HEK293 (cell line): ENCODE data around the gene FAM216B.

Experiments used
- CTCF ChIA-PET: fragments of 350-600 bp; formaldehyde crosslinking; extraction: SDS; loops from one replicate; lab custom pipeline; 2021; ENCODE audit warnings: antibody characterized with exemption; lab: Yijun Ruan, JAX
- POLR2A ChIA-PET: fragments of 300-600 bp; formaldehyde crosslinking; extraction: SDS; loops from one replicate; lab custom pipeline; 2020; ENCODE audit warnings: antibody characterized with exemption, inconsistent platforms; lab: Yijun Ruan, JAX
- H3K27ac ChIP-seq: fragments of 200-500 bp; sonication (Bioruptor generic); 2 replicates; pipeline ENCODE4 v1.5.1; 2014; ENCODE audit warnings: low read depth, low read length, control low read depth, inconsistent platforms; ENCODE audit errors: extremely low read depth
- H3K36me3 ChIP-seq, 2 experiments: fragments of 200-500 bp in 1 of 2; sonication (Bioruptor generic) in 1 of 2; 1 replicate in 1 of 2; 2 replicates in 1 of 2; pipeline ENCODE4 v1.5.1; 2014 to 2017; ENCODE audit warnings: inconsistent platforms in 2 of 2, low read length in 2 of 2; ENCODE audit not compliant: control insufficient read depth in 2 of 2, insufficient read depth in 1 of 2
- H3K4me1 ChIP-seq: fragments of 200-500 bp; sonication (Bioruptor generic); 2 replicates; pipeline ENCODE4 v1.5.1; 2014; ENCODE audit warnings: mild to moderate bottlenecking, low read length, inconsistent platforms; ENCODE audit not compliant: control insufficient read depth, insufficient read depth
- H3K4me3 ChIP-seq: 2 replicates; pipeline ENCODE4 v1.5.1; 2011; ENCODE audit warnings: low read depth, mild to moderate bottlenecking, control low read depth, low read length, moderate library complexity
- H3K9me3 ChIP-seq: fragments of 200-500 bp; sonication (Bioruptor generic); 2 replicates; pipeline ENCODE4 v1.5.1; 2014; ENCODE audit warnings: low read depth, low read length, inconsistent platforms; ENCODE audit not compliant: control insufficient read depth, insufficient read depth
- MEIS1 ChIP-seq: sonication (generic); formaldehyde crosslinking; IDR thresholded peaks from 2 replicates; pipeline ENCODE4 v1.8.1; 2022; ENCODE audit warnings: missing genetic modification reagents, mild to moderate bottlenecking, borderline replicate concordance
- TCF7L2 ChIP-seq: IDR thresholded peaks from 2 replicates; pipeline ENCODE4 v1.6.1; 2011; ENCODE audit warnings: low read depth, mild to moderate bottlenecking, inconsistent platforms, low read length, moderate library complexity, borderline replicate concordance
- ZNF121 ChIP-seq: fragments of 450-650 bp; formaldehyde crosslinking; IDR thresholded peaks from 2 replicates; pipeline ENCODE4 v1.5.1; 2016; ENCODE audit warnings: missing biosample characterization, missing genetic modification characterization
- ZNF140 ChIP-seq: fragments of 450-650 bp; formaldehyde crosslinking; IDR thresholded peaks from 2 replicates; pipeline ENCODE4 v1.5.1; 2016; ENCODE audit warnings: missing biosample characterization, missing genetic modification characterization
- ZNF335 ChIP-seq: fragments of 450-650 bp; formaldehyde crosslinking; conservative IDR thresholded peaks from 2 replicates; pipeline ENCODE4 v1.5.1; 2016; ENCODE audit warnings: missing biosample characterization, missing genetic modification characterization
- ZNF354C ChIP-seq: fragments of 450-650 bp; formaldehyde crosslinking; IDR thresholded peaks from 2 replicates; pipeline ENCODE4 v1.5.1; 2016; ENCODE audit warnings: missing biosample characterization, missing genetic modification characterization, low read depth, borderline replicate concordance
- ZNF48 ChIP-seq: fragments of 450-650 bp; formaldehyde crosslinking; IDR thresholded peaks from 2 replicates; pipeline ENCODE4 v1.5.1; 2016; ENCODE audit warnings: missing biosample characterization, missing genetic modification characterization
- ZNF501 ChIP-seq: fragments of 450-650 bp; formaldehyde crosslinking; IDR thresholded peaks from 2 replicates; pipeline ENCODE4 v1.5.1; 2016; ENCODE audit warnings: missing biosample characterization, missing genetic modification characterization
- ZNF521 ChIP-seq: fragments of 450-650 bp; formaldehyde crosslinking; IDR thresholded peaks from 2 replicates; pipeline ENCODE4 v1.5.1; 2017; ENCODE audit warnings: missing biosample characterization, mild to moderate bottlenecking, missing genetic modification characterization
- ZNF549 ChIP-seq: fragments of 450-650 bp; IDR thresholded peaks from 2 replicates; pipeline ENCODE4 v1.5.1; 2018; ENCODE audit warnings: missing biosample characterization, missing genetic modification characterization, mild to moderate bottlenecking, inconsistent platforms, moderate library complexity
- ZNF560 ChIP-seq: fragments of 450-650 bp; formaldehyde crosslinking; IDR thresholded peaks from 2 replicates; pipeline ENCODE4 v1.5.1; 2017; ENCODE audit warnings: missing biosample characterization, missing genetic modification characterization, borderline replicate concordance
- ZNF571 ChIP-seq: fragments of 450-650 bp; formaldehyde crosslinking; IDR thresholded peaks from 2 replicates; pipeline ENCODE4 v1.5.0; 2017; ENCODE audit warnings: missing biosample characterization, missing genetic modification characterization
- ZNF785 ChIP-seq: fragments of 450-650 bp; formaldehyde crosslinking; IDR thresholded peaks from 2 replicates; pipeline ENCODE4 v1.5.1; 2016; ENCODE audit warnings: missing biosample characterization, missing genetic modification characterization
- ZNF792 ChIP-seq: fragments of 450-650 bp; formaldehyde crosslinking; IDR thresholded peaks from 2 replicates; pipeline ENCODE4 v1.5.1; 2016; ENCODE audit warnings: missing biosample characterization, missing genetic modification characterization
- TF ChIP-seq, protein P1 (sequence below): fragments of 450-650 bp; formaldehyde crosslinking; IDR thresholded peaks from 2 replicates; pipeline ENCODE4 v1.5.1; 2016; ENCODE audit warnings: missing biosample characterization, missing genetic modification characterization
- TF ChIP-seq, protein P2 (sequence below): fragments of 450-650 bp; formaldehyde crosslinking; IDR thresholded peaks from 2 replicates; pipeline ENCODE4 v1.5.1; 2017; ENCODE audit warnings: missing biosample characterization, missing genetic modification characterization
- TF ChIP-seq, protein P3 (sequence below): fragments of 450-650 bp; IDR thresholded peaks from 2 replicates; pipeline ENCODE4 v1.5.1; 2018; ENCODE audit warnings: missing biosample characterization, missing genetic modification characterization
- TF ChIP-seq, protein P4 (sequence below): fragments of 450-650 bp; formaldehyde crosslinking; IDR thresholded peaks from 2 replicates; pipeline ENCODE4 v1.5.1; 2017; ENCODE audit warnings: missing biosample characterization, missing genetic modification characterization
- TF ChIP-seq, protein P5 (sequence below): fragments of 450-650 bp; formaldehyde crosslinking; IDR thresholded peaks from 2 replicates; pipeline ENCODE4 v1.5.1; 2016; ENCODE audit warnings: missing biosample characterization, missing genetic modification characterization
- TF ChIP-seq, protein P6 (sequence below): fragments of 450-650 bp; formaldehyde crosslinking; IDR thresholded peaks from 2 replicates; pipeline ENCODE4 v1.5.1; 2016; ENCODE audit warnings: missing biosample characterization, missing genetic modification characterization

The FAM216B gene

DNA sequence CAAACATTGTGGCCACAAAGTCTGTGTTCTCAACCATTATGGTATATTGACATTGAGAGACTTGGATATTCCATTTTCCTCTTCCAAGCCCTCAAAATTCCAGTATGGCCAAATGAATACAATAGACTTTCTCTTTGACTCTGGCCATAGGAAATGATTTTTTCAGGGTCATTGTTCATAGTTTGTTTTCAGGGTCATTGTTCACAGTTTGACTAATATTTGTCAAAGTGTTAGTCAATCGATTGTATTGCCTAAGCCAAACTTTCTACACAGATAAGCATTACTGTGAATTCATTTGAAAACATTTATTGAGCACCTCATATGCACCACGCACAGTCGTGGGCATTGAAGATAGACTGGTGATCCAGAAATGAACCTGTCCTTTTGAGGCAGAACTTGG, 22.9 kb upstream of the FAM216B start (continued):
- TF ChIP-seq, protein P1, sequence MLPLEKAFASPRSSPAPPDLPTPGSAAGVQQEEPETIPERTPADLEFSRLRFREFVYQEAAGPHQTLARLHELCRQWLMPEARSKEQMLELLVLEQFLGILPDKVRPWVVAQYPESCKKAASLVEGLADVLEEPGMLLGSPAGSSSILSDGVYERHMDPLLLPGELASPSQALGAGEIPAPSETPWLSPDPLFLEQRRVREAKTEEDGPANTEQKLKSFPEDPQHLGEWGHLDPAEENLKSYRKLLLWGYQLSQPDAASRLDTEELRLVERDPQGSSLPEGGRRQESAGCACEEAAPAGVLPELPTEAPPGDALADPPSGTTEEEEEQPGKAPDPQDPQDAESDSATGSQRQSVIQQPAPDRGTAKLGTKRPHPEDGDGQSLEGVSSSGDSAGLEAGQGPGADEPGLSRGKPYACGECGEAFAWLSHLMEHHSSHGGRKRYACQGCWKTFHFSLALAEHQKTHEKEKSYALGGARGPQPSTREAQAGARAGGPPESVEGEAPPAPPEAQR (tag by site-specific recombination), result no peak
- TF ChIP-seq ZNF571 (tag by site-specific recombination) (no peak), ZNF121 (tag by site-specific recombination) (no peak), ZNF785 (no peak), MEIS1 (no peak)

DNA sequence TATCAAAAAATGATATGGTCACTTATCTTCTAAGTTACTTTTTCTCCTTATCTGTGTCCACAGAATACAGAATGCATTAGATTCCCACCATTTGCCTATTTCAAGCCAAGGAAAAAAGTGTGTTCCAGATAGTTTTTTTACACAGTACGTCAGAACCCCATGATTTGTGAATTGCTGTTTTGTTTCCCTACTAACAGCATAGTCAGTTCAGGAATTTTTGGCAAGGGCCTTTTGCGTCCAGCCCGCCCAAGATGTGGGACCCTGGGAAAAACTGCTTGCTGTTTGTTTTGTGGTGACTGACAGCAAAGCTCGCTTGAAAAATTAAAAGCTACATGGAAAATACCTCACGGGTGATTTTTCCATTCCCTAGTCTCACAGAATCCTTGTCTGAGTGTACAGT, 20.4 kb upstream of the FAM216B start:
- Histone ChIP-seq H3K4me1 (no peaks in the 10 kb centered on the region), H3K4me3 (no peak overlapping the region), H3K9me3 (no peaks in the 10 kb centered on the region), H3K36me3 (no peaks in the 10 kb centered on the region), H3K27ac (no peak overlapping the region)
- TF ChIP-seq, protein P2, sequence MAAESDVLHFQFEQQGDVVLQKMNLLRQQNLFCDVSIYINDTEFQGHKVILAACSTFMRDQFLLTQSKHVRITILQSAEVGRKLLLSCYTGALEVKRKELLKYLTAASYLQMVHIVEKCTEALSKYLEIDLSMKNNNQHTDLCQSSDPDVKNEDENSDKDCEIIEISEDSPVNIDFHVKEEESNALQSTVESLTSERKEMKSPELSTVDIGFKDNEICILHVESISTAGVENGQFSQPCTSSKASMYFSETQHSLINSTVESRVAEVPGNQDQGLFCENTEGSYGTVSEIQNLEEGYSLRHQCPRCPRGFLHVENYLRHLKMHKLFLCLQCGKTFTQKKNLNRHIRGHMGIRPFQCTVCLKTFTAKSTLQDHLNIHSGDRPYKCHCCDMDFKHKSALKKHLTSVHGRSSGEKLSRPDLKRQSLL (tag by site-specific recombination), result no peak
- no peak for TF ChIP-seq ZNF549 (tag by site-specific recombination)
- POLR2A ChIA-PET, result no interaction called here
- CTCF ChIA-PET, result no interaction called here

DNA sequence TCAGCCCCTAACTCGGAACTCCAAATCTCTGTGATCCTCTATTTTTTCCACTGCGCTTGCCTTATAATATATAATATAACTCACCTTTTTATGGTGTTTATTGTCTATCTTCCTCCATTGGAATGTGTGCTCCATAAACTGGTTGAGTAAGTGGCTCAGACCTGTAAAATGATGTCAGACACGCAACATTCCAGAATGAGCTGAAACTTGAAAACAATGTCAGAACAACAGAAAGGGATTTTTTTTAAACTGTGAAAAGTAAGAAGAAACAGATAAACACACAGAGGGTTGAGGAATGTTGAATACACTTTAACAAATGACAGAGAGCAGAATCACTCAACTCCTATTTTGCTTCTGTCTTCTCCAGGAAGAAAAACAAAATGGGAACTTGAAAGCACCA, 19.1 kb upstream of the FAM216B start:
- POLR2A ChIA-PET, result no interaction called here

More for the DNA sequence above, 19.1 kb upstream of the FAM216B start:
- no peaks in the 10 kb centered on the region for H3K4me1 ChIP-seq
- no peak overlapping the region for H3K27ac ChIP-seq
- no peaks in the 10 kb centered on the region for H3K9me3 ChIP-seq
- H3K36me3 ChIP-seq, result no peaks in the 10 kb centered on the region
- CTCF ChIA-PET, result interaction anchor here (0.7 kb wide), 1 partner anchor 1069 kb away, joined by 3 read pairs; no protein-coding TSS in a partner anchor
- H3K4me3 ChIP-seq, result no peak overlapping the region
- TF ChIP-seq ZNF48 (tag by site-specific recombination), result no peak
- TF ChIP-seq ZNF521 (tag by site-specific recombination), result no peak
- TF ChIP-seq, protein P3, sequence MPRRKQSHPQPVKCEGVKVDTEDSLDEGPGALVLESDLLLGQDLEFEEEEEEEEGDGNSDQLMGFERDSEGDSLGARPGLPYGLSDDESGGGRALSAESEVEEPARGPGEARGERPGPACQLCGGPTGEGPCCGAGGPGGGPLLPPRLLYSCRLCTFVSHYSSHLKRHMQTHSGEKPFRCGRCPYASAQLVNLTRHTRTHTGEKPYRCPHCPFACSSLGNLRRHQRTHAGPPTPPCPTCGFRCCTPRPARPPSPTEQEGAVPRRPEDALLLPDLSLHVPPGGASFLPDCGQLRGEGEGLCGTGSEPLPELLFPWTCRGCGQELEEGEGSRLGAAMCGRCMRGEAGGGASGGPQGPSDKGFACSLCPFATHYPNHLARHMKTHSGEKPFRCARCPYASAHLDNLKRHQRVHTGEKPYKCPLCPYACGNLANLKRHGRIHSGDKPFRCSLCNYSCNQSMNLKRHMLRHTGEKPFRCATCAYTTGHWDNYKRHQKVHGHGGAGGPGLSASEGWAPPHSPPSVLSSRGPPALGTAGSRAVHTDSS (tag by site-specific recombination), result no peak
- no peak for TF ChIP-seq TCF7L2
- no peak for TF ChIP-seq ZNF792
- TF ChIP-seq, protein P4, sequence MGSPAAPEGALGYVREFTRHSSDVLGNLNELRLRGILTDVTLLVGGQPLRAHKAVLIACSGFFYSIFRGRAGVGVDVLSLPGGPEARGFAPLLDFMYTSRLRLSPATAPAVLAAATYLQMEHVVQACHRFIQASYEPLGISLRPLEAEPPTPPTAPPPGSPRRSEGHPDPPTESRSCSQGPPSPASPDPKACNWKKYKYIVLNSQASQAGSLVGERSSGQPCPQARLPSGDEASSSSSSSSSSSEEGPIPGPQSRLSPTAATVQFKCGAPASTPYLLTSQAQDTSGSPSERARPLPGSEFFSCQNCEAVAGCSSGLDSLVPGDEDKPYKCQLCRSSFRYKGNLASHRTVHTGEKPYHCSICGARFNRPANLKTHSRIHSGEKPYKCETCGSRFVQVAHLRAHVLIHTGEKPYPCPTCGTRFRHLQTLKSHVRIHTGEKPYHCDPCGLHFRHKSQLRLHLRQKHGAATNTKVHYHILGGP (tag by site-specific recombination), result no peak
- TF ChIP-seq, protein P5, sequence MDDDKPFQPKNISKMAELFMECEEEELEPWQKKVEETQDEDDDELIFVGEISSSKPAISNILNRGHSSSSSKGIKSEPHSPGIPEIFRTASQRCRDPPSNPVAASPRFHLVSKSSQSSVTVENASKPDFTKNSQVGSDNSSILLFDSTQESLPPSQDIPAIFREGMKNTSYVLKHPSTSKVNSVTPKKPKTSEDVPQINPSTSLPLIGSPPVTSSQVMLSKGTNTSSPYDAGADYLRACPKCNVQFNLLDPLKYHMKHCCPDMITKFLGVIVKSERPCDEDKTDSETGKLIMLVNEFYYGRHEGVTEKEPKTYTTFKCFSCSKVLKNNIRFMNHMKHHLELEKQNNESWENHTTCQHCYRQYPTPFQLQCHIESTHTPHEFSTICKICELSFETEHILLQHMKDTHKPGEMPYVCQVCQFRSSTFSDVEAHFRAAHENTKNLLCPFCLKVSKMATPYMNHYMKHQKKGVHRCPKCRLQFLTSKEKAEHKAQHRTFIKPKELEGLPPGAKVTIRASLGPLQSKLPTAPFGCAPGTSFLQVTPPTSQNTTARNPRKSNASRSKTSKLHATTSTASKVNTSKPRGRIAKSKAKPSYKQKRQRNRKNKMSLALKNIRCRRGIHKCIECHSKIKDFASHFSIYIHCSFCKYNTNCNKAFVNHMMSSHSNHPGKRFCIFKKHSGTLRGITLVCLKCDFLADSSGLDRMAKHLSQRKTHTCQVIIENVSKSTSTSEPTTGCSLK (tag by site-specific recombination), result no peak
- no peak for TF ChIP-seq ZNF354C (tag by site-specific recombination)
- TF ChIP-seq ZNF560 (tag by site-specific recombination), result no peak
- TF ChIP-seq ZNF335 (tag by site-specific recombination), result no peak
- TF ChIP-seq, protein P6, sequence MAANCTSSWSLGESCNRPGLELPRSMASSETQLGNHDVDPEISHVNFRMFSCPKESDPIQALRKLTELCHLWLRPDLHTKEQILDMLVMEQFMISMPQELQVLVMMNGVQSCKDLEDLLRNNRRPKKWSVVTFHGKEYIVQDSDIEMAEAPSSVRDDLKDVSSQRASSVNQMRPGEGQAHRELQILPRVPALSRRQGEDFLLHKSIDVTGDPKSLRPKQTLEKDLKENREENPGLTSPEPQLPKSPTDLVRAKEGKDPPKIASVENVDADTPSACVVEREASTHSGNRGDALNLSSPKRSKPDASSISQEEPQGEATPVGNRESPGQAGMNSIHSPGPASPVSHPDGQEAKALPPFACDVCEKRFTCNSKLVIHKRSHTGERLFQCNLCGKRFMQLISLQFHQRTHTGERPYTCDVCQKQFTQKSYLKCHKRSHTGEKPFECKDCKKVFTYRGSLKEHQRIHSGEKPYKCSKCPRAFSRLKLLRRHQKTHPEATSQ (tag by site-specific recombination), result no peak
- no peak for TF ChIP-seq ZNF140 (tag by site-specific recombination)
- TF ChIP-seq ZNF501, result no peak
